Prostate gland (tissue), 2 donors: ENCODE data around the gene PKP4.

Experiments used
- POLR2A ChIP-seq: fragments of 450-650 bp; IDR thresholded peaks from one replicate; pipeline ENCODE4 v1.6.1; 2016; ENCODE audit warnings: antibody characterized with exemption, mild to moderate bottlenecking
- POLR2AphosphoS5 ChIP-seq: sonication (generic); formaldehyde crosslinking; IDR thresholded peaks from one replicate; pipeline ENCODE4 v1.6.1; 2017; ENCODE audit warnings: antibody characterized with exemption
- TF ChIP-seq, protein P1 (sequence below), 4 experiments: fragments of 200-600 bp in 2 of 4; fragments of 450-650 bp in 2 of 4; sonication (generic) in 2 of 4; IDR thresholded peaks; 1 replicate in 3 of 4; 2 replicates in 1 of 4; pipeline ENCODE4 v1.5.1; 2016 to 2019; ENCODE audit warnings: antibody characterized with exemption in 4 of 4, mild to moderate bottlenecking in 2 of 4, moderate library complexity in 2 of 4

DNA sequence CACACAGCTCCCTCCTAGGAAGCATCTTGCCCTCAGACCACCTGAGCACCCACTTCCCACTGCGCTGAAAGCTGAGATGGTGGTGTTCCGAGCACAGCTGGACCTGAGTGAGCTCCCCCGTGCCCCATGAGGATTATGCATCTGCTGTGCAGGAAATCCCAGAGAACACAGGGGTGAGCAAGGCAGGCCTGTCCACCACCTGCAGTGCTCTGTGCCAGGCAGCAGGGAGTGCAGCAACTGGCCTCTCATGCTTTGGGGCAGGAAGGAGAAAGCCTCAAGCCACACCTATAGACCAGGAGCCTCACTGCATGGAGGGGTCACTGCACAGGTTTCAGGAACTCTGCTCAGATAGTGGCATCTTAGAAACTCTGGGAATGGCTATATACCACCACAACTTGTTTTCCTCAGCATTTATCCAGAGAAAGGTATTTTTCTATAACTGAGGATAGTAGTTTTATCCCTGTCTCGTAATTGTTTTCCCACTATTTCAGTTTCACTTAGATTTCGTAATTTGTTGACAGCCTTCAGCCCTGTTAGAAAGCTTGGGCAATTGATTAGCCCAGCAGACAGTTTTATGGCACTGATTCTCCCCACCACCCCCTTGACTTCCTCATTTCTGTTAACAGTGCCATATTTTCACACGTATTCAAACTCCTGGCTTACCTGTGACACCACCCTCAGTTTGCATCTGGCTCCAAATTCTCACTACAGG lies 194.1 kb downstream of the PKP4 start:
- TF ChIP-seq, protein P1, sequence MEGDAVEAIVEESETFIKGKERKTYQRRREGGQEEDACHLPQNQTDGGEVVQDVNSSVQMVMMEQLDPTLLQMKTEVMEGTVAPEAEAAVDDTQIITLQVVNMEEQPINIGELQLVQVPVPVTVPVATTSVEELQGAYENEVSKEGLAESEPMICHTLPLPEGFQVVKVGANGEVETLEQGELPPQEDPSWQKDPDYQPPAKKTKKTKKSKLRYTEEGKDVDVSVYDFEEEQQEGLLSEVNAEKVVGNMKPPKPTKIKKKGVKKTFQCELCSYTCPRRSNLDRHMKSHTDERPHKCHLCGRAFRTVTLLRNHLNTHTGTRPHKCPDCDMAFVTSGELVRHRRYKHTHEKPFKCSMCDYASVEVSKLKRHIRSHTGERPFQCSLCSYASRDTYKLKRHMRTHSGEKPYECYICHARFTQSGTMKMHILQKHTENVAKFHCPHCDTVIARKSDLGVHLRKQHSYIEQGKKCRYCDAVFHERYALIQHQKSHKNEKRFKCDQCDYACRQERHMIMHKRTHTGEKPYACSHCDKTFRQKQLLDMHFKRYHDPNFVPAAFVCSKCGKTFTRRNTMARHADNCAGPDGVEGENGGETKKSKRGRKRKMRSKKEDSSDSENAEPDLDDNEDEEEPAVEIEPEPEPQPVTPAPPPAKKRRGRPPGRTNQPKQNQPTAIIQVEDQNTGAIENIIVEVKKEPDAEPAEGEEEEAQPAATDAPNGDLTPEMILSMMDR (IDR thresholded peaks at IDR 0.05): peak in 1 of 4 experiments; percentile 4
- TF ChIP-seq POLR2AphosphoS5 (no peak), POLR2A (no peak)
